GM23338 (cell line): ENCODE measurements around the gene IFIT1B. TPM values are rescaled to one million over a fixed set of nuclear protein-coding genes. Genes with fewer than 3 reads are reported as not detected.

Source experiments
- ATAC-seq: fragments of 200-7000 bp; cut with Tn5 transposase; 3 replicates; pipeline ENCODE4 v1.9.1; 2020
- DNase-seq: peaks from one replicate; pipeline ENCODE4 v3.0.0-alpha.2; 2015; ENCODE audit warnings: low spot score
- H2AFZ ChIP-seq: fragments of 200-600 bp; sonication (generic); 2 replicates; pipeline ENCODE4 v1.8.0; 2016; ENCODE audit warnings: antibody characterized with exemption, mild to moderate bottlenecking, moderate library complexity
- H3F3A ChIP-seq: fragments of 200-600 bp; sonication (generic); replicated peaks from 2 replicates; pipeline ENCODE4 v1.8.0; 2017; ENCODE audit warnings: antibody characterized with exemption, mixed run types, low read depth
- H3K27ac ChIP-seq: fragments of 200-600 bp; sonication (generic); 2 replicates; pipeline ENCODE4 v1.6.1; 2016; ENCODE audit warnings: low read depth
- H3K27me3 ChIP-seq: fragments of 200-600 bp; sonication (generic); 2 replicates; pipeline ENCODE4 v1.8.0; 2016; ENCODE audit warnings: mild to moderate bottlenecking, mixed run types, moderate library complexity; ENCODE audit not compliant: insufficient read depth
- H3K36me3 ChIP-seq: fragments of 200-600 bp; sonication (generic); 2 replicates; pipeline ENCODE4 v1.8.0; 2016; ENCODE audit warnings: mild to moderate bottlenecking; ENCODE audit not compliant: insufficient read depth
- H3K4me1 ChIP-seq: fragments of 200-600 bp; sonication (generic); 2 replicates; pipeline ENCODE4 v1.8.0; 2016; ENCODE audit warnings: mild to moderate bottlenecking, moderate library complexity; ENCODE audit not compliant: insufficient read depth
- H3K4me2 ChIP-seq: fragments of 200-600 bp; sonication (generic); 2 replicates; pipeline ENCODE4 v1.7.1; 2017; ENCODE audit warnings: mixed run types
- H3K4me3 ChIP-seq: fragments of 200-600 bp; sonication (generic); 2 replicates; pipeline ENCODE4 v1.6.1; 2016; ENCODE audit warnings: mixed run types
- H3K79me2 ChIP-seq: fragments of 200-600 bp; sonication (generic); replicated peaks from 2 replicates; pipeline ENCODE4 v1.8.0; 2017; ENCODE audit warnings: mild to moderate bottlenecking; ENCODE audit not compliant: insufficient read depth
- H3K9me2 ChIP-seq: fragments of 200-600 bp; sonication (generic); 2 replicates; pipeline ENCODE4 v1.8.0; 2017; ENCODE audit not compliant: insufficient read depth
- H4K20me1 ChIP-seq: fragments of 200-600 bp; sonication (generic); replicated peaks from 2 replicates; pipeline ENCODE4 v1.8.0; 2017; ENCODE audit warnings: mild to moderate bottlenecking; ENCODE audit not compliant: insufficient read depth
- H3K27ac Mint-ChIP-seq: 2 replicates; pipeline ENCODE4 v1.8.0; 2020; ENCODE audit warnings: inconsistent platforms, mild to moderate bottlenecking, moderate library complexity, mixed read lengths
- H3K27me3 Mint-ChIP-seq: 3 replicates; pipeline ENCODE4 v1.8.0; 2022; ENCODE audit warnings: low read depth, mild to moderate bottlenecking, moderate library complexity, mixed read lengths, inconsistent platforms; ENCODE audit not compliant: insufficient read depth, poor library complexity
- H3K36me3 Mint-ChIP-seq: 3 replicates; pipeline ENCODE4 v1.8.0; 2021; ENCODE audit warnings: low read depth, mild to moderate bottlenecking, inconsistent platforms, moderate library complexity, mixed read lengths
- H3K4me1 Mint-ChIP-seq: 3 replicates; pipeline ENCODE4 v1.8.0; 2020; ENCODE audit warnings: mild to moderate bottlenecking, inconsistent platforms, mixed read lengths
- H3K4me3 Mint-ChIP-seq: 3 replicates; pipeline ENCODE4 v1.8.0; 2021; ENCODE audit warnings: moderate library complexity, mild to moderate bottlenecking, inconsistent platforms, mixed read lengths
- H3K9me3 Mint-ChIP-seq: 3 replicates; pipeline ENCODE4 v1.8.0; 2020; ENCODE audit warnings: moderate library complexity, mild to moderate bottlenecking, inconsistent platforms, mixed read lengths
- CREB1 ChIP-seq: fragments of 250-450 bp; sonication (Bioruptor Pico); IDR thresholded peaks from 2 replicates; pipeline ENCODE4 v1.5.0; 2020; ENCODE audit warnings: low read depth, mild to moderate bottlenecking, moderate library complexity
- CTCF ChIP-seq, 2 experiments: fragments of 200-600 bp in 1 of 2; sonication (generic) in 1 of 2; conservative IDR thresholded peaks; 2 replicates each; pipeline versions ENCODE4 v1.5.1 to v1.6.1; 2016 to 2017; ENCODE audit warnings: antibody characterized with exemption in 2 of 2, low read depth in 2 of 2, mild to moderate bottlenecking in 2 of 2, moderate library complexity in 1 of 2
- ETS1 ChIP-seq: IDR thresholded peaks from 2 replicates; pipeline ENCODE4 v1.6.1; 2016; ENCODE audit warnings: antibody characterized with exemption
- EZH2 ChIP-seq: fragments of 200-600 bp; sonication (generic); IDR thresholded peaks from one replicate; pipeline ENCODE4 v1.8.0; 2017; ENCODE audit warnings: antibody characterized with exemption, mild to moderate bottlenecking, low read depth; ENCODE audit not compliant: unreplicated experiment
- EZH2phosphoT487 ChIP-seq: fragments of 200-600 bp; sonication (generic); IDR thresholded peaks from one replicate; pipeline ENCODE4 v1.8.1; 2018; ENCODE audit warnings: antibody characterized with exemption; ENCODE audit not compliant: unreplicated experiment
- JUNB ChIP-seq: IDR thresholded peaks from one replicate; pipeline ENCODE4 v1.6.1; 2016; ENCODE audit warnings: antibody characterized with exemption; ENCODE audit not compliant: unreplicated experiment
- NANOG ChIP-seq: IDR thresholded peaks from 2 replicates; pipeline ENCODE4 v1.6.1; 2016; ENCODE audit warnings: antibody characterized with exemption, borderline replicate concordance
- REST ChIP-seq: IDR thresholded peaks from one replicate; pipeline ENCODE4 v1.6.1; 2018; ENCODE audit warnings: antibody characterized with exemption; ENCODE audit not compliant: unreplicated experiment
- STAT1 ChIP-seq: IDR thresholded peaks from one replicate; pipeline ENCODE4 v1.6.1; 2016; ENCODE audit warnings: antibody characterized with exemption; ENCODE audit not compliant: unreplicated experiment
- ZNF114 ChIP-seq: fragments of 250-450 bp; sonication (Bioruptor Pico); IDR thresholded peaks from 2 replicates; pipeline ENCODE4 v1.5.0; 2020; ENCODE audit warnings: mild to moderate bottlenecking, moderate library complexity
- ZNF331 ChIP-seq: fragments of 250-450 bp; sonication (Bioruptor Pico); IDR thresholded peaks from 2 replicates; pipeline ENCODE4 v1.5.0; 2020; ENCODE audit warnings: low read depth, mild to moderate bottlenecking, moderate library complexity
- ZNF462 ChIP-seq: fragments of 250-450 bp; sonication (Bioruptor Pico); IDR thresholded peaks from 2 replicates; pipeline ENCODE4 v1.5.0; 2020; ENCODE audit warnings: mild to moderate bottlenecking, moderate library complexity
- polyA plus RNA-seq: library from polyadenylated mRNA; unstranded; fragments of >200 nt; fragmentation: Nextera tagmentation; extraction: Ambion mirVana; gene quantifications from 2 replicates; pipeline ENCODE4 v1.2.1, GENCODE V29; 2016
- total RNA-seq: library from RNA; depleted of rRNA; stranded (reverse); fragments of >200 nt; shearing (Covaris generic); gene quantifications from 2 replicates; pipeline ENCODE4 v1.2.3, GENCODE V29; 2014

The IFIT1B gene
- total and polyA plus RNA-seq, 2 experiments from 2014 or later, result 0.10 TPM; not detected in 1

- Histone ChIP-seq H3F3A (no peaks in the 10 kb centered on the region), H3K27me3 (no peaks in the 10 kb centered on the region), H3K36me3 (no peaks in the 10 kb centered on the region), H3K4me1 (no peaks in the 10 kb centered on the region), H3K4me2 (no peak overlapping the region), H3K79me2 (no peaks in the 10 kb centered on the region), H2AFZ (no peak overlapping the region), H3K4me3 (no peak overlapping the region), H4K20me1 (no peaks in the 10 kb centered on the region), H3K9me2 (no peaks in the 10 kb centered on the region), H3K27ac (no peak overlapping the region)
- Mint-ChIP-seq H3K27ac (no peak overlapping the region), H3K27me3 (peaks cover 2% of the 10 kb centered on the region), H3K4me1 (peaks cover 12% of the 10 kb centered on the region), H3K36me3 (no peaks in the 10 kb centered on the region), H3K4me3 (no peak overlapping the region), H3K9me3 (no peaks in the 10 kb centered on the region; the same call in 2 of the 3 replicates)
- TF ChIP-seq CTCF (conservative IDR thresholded peaks at IDR 0.05; ENCODE audit: low read depth in 2 of 2) (no peak), ETS1 (no peak), CREB1 (no peak), ZNF462 (CRISPR knock-in tag) (no peak), NANOG (no peak), REST (no peak), JUNB (no peak), EZH2phosphoT487 (no peak), ZNF331 (CRISPR knock-in tag) (no peak), ZNF114 (CRISPR knock-in tag) (no peak), STAT1 (no peak), EZH2 (no peak)
- ATAC-seq (no peak), DNase-seq (no peak)
These were observed 9.7 kb upstream of the IFIT1B start for GRCh38 chr10:89368129-89368528.
